WTC11 (cell line): Measurements from ENCODE around the gene SCN8A. TPM values are rescaled to one million over a fixed set of nuclear protein-coding genes. Genes with fewer than 3 reads are reported as not detected.

Experiments used
- ATAC-seq: fragments of 200-7000 bp; cut with Tn5 transposase; 2 replicates; pipeline ENCODE4 v1.10.0; 2021; ENCODE audit warnings: mild to moderate bottlenecking, moderate library complexity
- CTCF ChIA-PET: fragments of 300-600 bp; sonication (Branson Sonifier 250); formaldehyde crosslinking; loops from one replicate; lab custom pipeline; 2021; ENCODE audit warnings: antibody characterized with exemption; lab: Charles Lee
- POLR2A ChIA-PET: fragments of 350-600 bp; sonication (Branson Sonifier 250); formaldehyde crosslinking; loops from one replicate; lab custom pipeline; 2021; ENCODE audit warnings: antibody characterized with exemption; lab: Charles Lee
- DNase-seq: peaks from one replicate; pipeline ENCODE4 v3.0.0; 2021; ENCODE audit warnings: low spot score
- H3K27ac Mint-ChIP-seq: 2 replicates; pipeline ENCODE4 v1.8.0; 2021; ENCODE audit warnings: mixed read lengths
- H3K27me3 Mint-ChIP-seq: 2 replicates; pipeline ENCODE4 v1.8.0; 2021; ENCODE audit warnings: low read depth, mild to moderate bottlenecking, moderate library complexity, mixed read lengths
- H3K36me3 Mint-ChIP-seq: 2 replicates; pipeline ENCODE4 v1.8.0; 2021; ENCODE audit warnings: mixed read lengths
- H3K4me1 Mint-ChIP-seq: 2 replicates; pipeline ENCODE4 v1.8.0; 2022; ENCODE audit warnings: mixed read lengths
- H3K4me3 Mint-ChIP-seq: 2 replicates; pipeline ENCODE4 v1.8.0; 2021; ENCODE audit warnings: mild to moderate bottlenecking, moderate library complexity, mixed read lengths
- H3K9me3 Mint-ChIP-seq: 2 replicates; pipeline ENCODE4 v1.8.0; 2021; ENCODE audit warnings: mixed read lengths
- CDX4 ChIP-seq: fragments of 250-450 bp; sonication (Bioruptor Pico); IDR thresholded peaks from 2 replicates; pipeline ENCODE4 v1.9.0; 2021; ENCODE audit warnings: moderate library complexity, mild to moderate bottlenecking, inconsistent platforms, borderline replicate concordance
- E2F1 ChIP-seq: sonication (generic); formaldehyde crosslinking; IDR thresholded peaks from 2 replicates; pipeline ENCODE4 v1.8.0; 2022; ENCODE audit warnings: mild to moderate bottlenecking, missing genetic modification reagents
- ESRRA ChIP-seq: sonication (generic); formaldehyde crosslinking; IDR thresholded peaks from 2 replicates; pipeline ENCODE4 v1.8.1; 2022; ENCODE audit warnings: mild to moderate bottlenecking, missing genetic modification reagents, borderline replicate concordance
- ETV6 ChIP-seq: sonication (generic); formaldehyde crosslinking; IDR thresholded peaks from 2 replicates; pipeline ENCODE4 v1.8.1; 2022; ENCODE audit warnings: mild to moderate bottlenecking, missing genetic modification reagents
- HMGA2 ChIP-seq: fragments of 250-450 bp; sonication (Bioruptor Pico); IDR thresholded peaks from 2 replicates; pipeline ENCODE4 v1.4.0; 2021; ENCODE audit warnings: mild to moderate bottlenecking, moderate library complexity
- MYBL2 ChIP-seq: sonication (generic); formaldehyde crosslinking; IDR thresholded peaks from 2 replicates; pipeline ENCODE4 v1.8.1; 2023; ENCODE audit warnings: mild to moderate bottlenecking, moderate library complexity, missing genetic modification reagents
- NR1H2 ChIP-seq: sonication (generic); formaldehyde crosslinking; IDR thresholded peaks from 2 replicates; pipeline ENCODE4 v1.9.0; 2021; ENCODE audit warnings: mild to moderate bottlenecking, moderate library complexity, missing genetic modification reagents
- OVOL2 ChIP-seq: fragments of 250-450 bp; sonication (Bioruptor Pico); IDR thresholded peaks from 2 replicates; pipeline ENCODE4 v1.9.0; 2021; ENCODE audit warnings: mild to moderate bottlenecking, borderline replicate concordance
- USF1 ChIP-seq: sonication (generic); formaldehyde crosslinking; IDR thresholded peaks from 2 replicates; pipeline ENCODE4 v1.8.0; 2022; ENCODE audit warnings: mild to moderate bottlenecking, missing genetic modification reagents
- USF2 ChIP-seq: sonication (generic); formaldehyde crosslinking; IDR thresholded peaks from 2 replicates; pipeline ENCODE4 v1.8.1; 2023; ENCODE audit warnings: mild to moderate bottlenecking, missing genetic modification reagents, moderate library complexity
- ZBTB43 ChIP-seq: sonication (generic); formaldehyde crosslinking; IDR thresholded peaks from 2 replicates; pipeline ENCODE4 v1.8.1; 2023; ENCODE audit warnings: mild to moderate bottlenecking, missing genetic modification reagents
- ZNF232 ChIP-seq: sonication (generic); formaldehyde crosslinking; IDR thresholded peaks from 2 replicates; pipeline ENCODE4 v1.8.0; 2022; ENCODE audit warnings: mild to moderate bottlenecking, missing genetic modification reagents
- ZNF263 ChIP-seq: sonication (generic); formaldehyde crosslinking; IDR thresholded peaks from 2 replicates; pipeline ENCODE4 v1.8.1; 2022; ENCODE audit warnings: low read depth, mild to moderate bottlenecking, moderate library complexity, missing genetic modification reagents
- ZNF281 ChIP-seq: sonication (generic); formaldehyde crosslinking; IDR thresholded peaks from 2 replicates; pipeline ENCODE4 v1.8.0; 2023; ENCODE audit warnings: mild to moderate bottlenecking, missing genetic modification reagents
- ZNF425 ChIP-seq: fragments of 250-450 bp; sonication (Bioruptor Pico); conservative IDR thresholded peaks from 2 replicates; pipeline ENCODE4 v1.9.0; 2021; ENCODE audit warnings: mild to moderate bottlenecking
- total RNA-seq: library from RNA; stranded (reverse); gene quantifications from 3 replicates; pipeline ENCODE4 v1.2.3, GENCODE V29; 2021

SCN8A gene
- total RNA-seq, 1 experiment from 2014 or later: 14.4 TPM

GRCh38 chr12:51675071-51675803 is 84.2 kb downstream of the SCN8A start:
- H3K27me3 Mint-ChIP-seq: no peaks in the 10 kb centered on the region
- H3K4me1 Mint-ChIP-seq: peaks cover 20% of the 10 kb centered on the region
- ATAC-seq (no peak), DNase-seq (no peak)
- no peaks in the 10 kb centered on the region for H3K9me3 Mint-ChIP-seq
- H3K27ac Mint-ChIP-seq: no peak overlapping the region
- H3K4me3 Mint-ChIP-seq: no peak overlapping the region
- ChIA-PET POLR2A (interaction anchor here (0.6 kb wide), 1 partner anchor 355 kb away, joined by 6 read pairs; no protein-coding TSS in a partner anchor), CTCF (interaction anchor here (1.2 kb wide), 1 partner anchor 139 kb away, joined by 4 read pairs; no protein-coding TSS in a partner anchor)
- TF ChIP-seq USF2 (CRISPR knock-in tag): no peak
- no peak for TF ChIP-seq ZNF281 (CRISPR knock-in tag)
- no peak for TF ChIP-seq ZNF232 (CRISPR knock-in tag)
- no peak for TF ChIP-seq CDX4
- TF ChIP-seq OVOL2: no peak
- no peak for TF ChIP-seq ZBTB43
- no peak for TF ChIP-seq NR1H2 (CRISPR knock-in tag)
- no peak for TF ChIP-seq ESRRA
- no peaks in the 10 kb centered on the region for H3K36me3 Mint-ChIP-seq

GRCh38 chr12:51676875-51677274 is 85.8 kb downstream of the SCN8A start:
- ChIA-PET POLR2A (interaction anchor here (0.6 kb wide), 1 partner anchor 1371 kb away, joined by 4 read pairs; no protein-coding TSS in a partner anchor), CTCF (interaction anchor here (0.5 to 2.3 kb wide), 9 partner anchors 81 to 1589 kb away, joined by 3 to 11 read pairs (median 4); no protein-coding TSS in a partner anchor)
- ATAC-seq: no peak
- Mint-ChIP-seq H3K36me3 (no peaks in the 10 kb centered on the region), H3K27ac (no peak overlapping the region), H3K9me3 (no peaks in the 10 kb centered on the region), H3K4me1 (peaks cover 18% of the 10 kb centered on the region), H3K27me3 (no peaks in the 10 kb centered on the region), H3K4me3 (no peak overlapping the region)
- no peak for DNase-seq
- TF ChIP-seq ZNF263 (CRISPR knock-in tag) (no peak), HMGA2 (CRISPR knock-in tag) (peak; percentile 93)

GRCh38 chr12:51677284-51677968 is 86.4 kb downstream of the SCN8A start:
- Mint-ChIP-seq H3K27ac (peak overlapping the region; percentile 44; the same call in 1 of the 2 replicates), H3K27me3 (no peaks in the 10 kb centered on the region), H3K36me3 (no peaks in the 10 kb centered on the region), H3K4me1 (peaks cover 18% of the 10 kb centered on the region), H3K4me3 (no peak overlapping the region), H3K9me3 (no peaks in the 10 kb centered on the region)
- ChIA-PET POLR2A (interaction anchor here (0.6 kb wide), 1 partner anchor 1372 kb away, joined by 4 read pairs; no protein-coding TSS in a partner anchor), CTCF (interaction anchor here (0.8 to 2.3 kb wide), 8 partner anchors 81 to 247 kb away, joined by 3 to 11 read pairs (median 3); no protein-coding TSS in a partner anchor)
- DNase-seq: no peak
- no peak for ATAC-seq
- TF ChIP-seq USF1 (CRISPR knock-in tag) (no peak), ZNF425 (CRISPR knock-in tag) (no peak), ETV6 (CRISPR knock-in tag) (no peak), MYBL2 (no peak), E2F1 (CRISPR knock-in tag) (no peak)
